ENCODE results near the gene TCF3. TPM values are rescaled to one million over a fixed set of nuclear protein-coding genes. Genes with fewer than 3 reads are reported as not detected.
"Not testable (repeated sequence)": the region's sequence is repeated elsewhere in the genome, so short reads cannot be mapped to it uniquely, and the experiment has no call there.

TCF3 gene
- total RNA-seq, 1 experiment from 2014 or later: 95.8 TPM

GRCh38 chr19:1678073-1678472 is 25.7 kb upstream of the TCF3 start:
- Histone ChIP-seq H3K4me1 (no peaks in the 10 kb centered on the region), H3K27ac (no peak overlapping the region), H3K36me3 (no peaks in the 10 kb centered on the region), H3K9me3 (replicated peaks) (no peaks in the 10 kb centered on the region), H3K4me3 (no peak overlapping the region), H3K27me3 (peaks cover 5% of the 10 kb centered on the region; the same call in 1 of the 2 replicates)
- DNase-seq: no peak

GRCh38 chr19:1676351-1677266 is 24.2 kb upstream of the TCF3 start:
- H3K4me3 ChIP-seq: no peak overlapping the region
- no peaks in the 10 kb centered on the region for H3K9me3 ChIP-seq (replicated peaks)
- no peak for DNase-seq
- H3K27ac ChIP-seq: no peak overlapping the region
- H3K27me3 ChIP-seq: no peaks in the 10 kb centered on the region
- no peaks in the 10 kb centered on the region for H3K36me3 ChIP-seq
- H3K4me1 ChIP-seq: no peaks in the 10 kb centered on the region

GRCh38 chr19:1675633-1676350 is 23.4 kb upstream of the TCF3 start:
- no peak overlapping the region for H3K4me3 ChIP-seq
- H3K9me3 ChIP-seq (replicated peaks): no peaks in the 10 kb centered on the region
- H3K27ac ChIP-seq: no peak overlapping the region
- DNase-seq: no peak
- peaks cover 6% of the 10 kb centered on the region; the same call in 1 of the 2 replicates for H3K27me3 ChIP-seq
- H3K36me3 ChIP-seq: no peaks in the 10 kb centered on the region
- no peaks in the 10 kb centered on the region for H3K4me1 ChIP-seq

DNA sequence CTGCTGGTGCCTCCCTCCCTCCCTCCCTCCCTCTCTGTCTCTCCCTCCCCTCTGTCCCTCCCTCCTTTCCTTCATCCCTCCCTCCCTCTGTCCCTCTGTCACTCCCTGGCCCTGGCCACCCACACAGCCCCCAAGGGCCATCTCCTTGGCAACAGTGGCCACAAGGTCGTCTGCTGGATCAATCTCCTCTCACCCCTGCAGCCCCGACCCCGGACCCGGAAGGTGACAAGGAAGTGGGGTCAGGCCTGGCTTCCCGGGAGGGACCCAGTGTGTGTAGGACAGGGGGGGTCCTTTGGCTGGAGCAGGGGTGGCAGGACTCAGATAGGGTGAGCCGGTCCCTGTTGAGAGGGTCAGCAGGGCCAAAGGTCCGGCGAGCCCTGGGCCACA is 21.9 kb upstream of the TCF3 start:
- no peak for DNase-seq
- Histone ChIP-seq H3K4me1 (no peaks in the 10 kb centered on the region), H3K9me3 (replicated peaks) (no peaks in the 10 kb centered on the region), H3K4me3 (no peak overlapping the region), H3K36me3 (no peaks in the 10 kb centered on the region), H3K27me3 (peaks cover 6% of the 10 kb centered on the region; the same call in 1 of the 2 replicates), H3K27ac (no peak overlapping the region)

GRCh38 chr19:1673645-1674292 is 21.4 kb upstream of the TCF3 start:
- DNase-seq: peak; percentile 65
- Histone ChIP-seq H3K27me3 (peaks cover 6% of the 10 kb centered on the region; the same call in 1 of the 2 replicates), H3K27ac (no peak overlapping the region), H3K36me3 (no peaks in the 10 kb centered on the region), H3K4me1 (peaks cover 4% of the 10 kb centered on the region), H3K4me3 (no peak overlapping the region), H3K9me3 (replicated peaks) (no peaks in the 10 kb centered on the region)

- DNase-seq: no peak
- Histone ChIP-seq H3K4me1 (peaks cover 8% of the 10 kb centered on the region), H3K4me3 (no peak overlapping the region), H3K27ac (no peak overlapping the region), H3K9me3 (replicated peaks) (no peaks in the 10 kb centered on the region), H3K36me3 (no peaks in the 10 kb centered on the region), H3K27me3 (peaks cover 6% of the 10 kb centered on the region; the same call in 1 of the 2 replicates)
These were observed 20.6 kb upstream of the TCF3 start for GRCh38 chr19:1672769-1673644.

- Histone ChIP-seq H3K27me3 (peaks cover 6% of the 10 kb centered on the region; the same call in 1 of the 2 replicates), H3K27ac (no peak overlapping the region), H3K4me1 (peaks cover 14% of the 10 kb centered on the region), H3K4me3 (no peak overlapping the region), H3K9me3 (replicated peaks) (no peaks in the 10 kb centered on the region), H3K36me3 (no peaks in the 10 kb centered on the region)
- DNase-seq: peak in 1 of 2 experiments; percentile 50
These were observed 19.8 kb upstream of the TCF3 start for GRCh38 chr19:1672038-1672768.

GRCh38 chr19:1671716-1672037 is 19.3 kb upstream of the TCF3 start:
- no peak for DNase-seq
- Histone ChIP-seq H3K9me3 (replicated peaks) (no peaks in the 10 kb centered on the region), H3K27me3 (peaks cover 6% of the 10 kb centered on the region; the same call in 1 of the 2 replicates), H3K4me1 (peaks cover 17% of the 10 kb centered on the region), H3K27ac (no peak overlapping the region), H3K36me3 (no peaks in the 10 kb centered on the region), H3K4me3 (no peak overlapping the region)

GRCh38 chr19:1670747-1671146 is 18.3 kb upstream of the TCF3 start:
- H3K27ac ChIP-seq; DNase-seq; H3K4me3 ChIP-seq; H3K9me3 ChIP-seq (replicated peaks); H3K36me3 ChIP-seq; H3K27me3 ChIP-seq: not testable (repeated sequence)
- H3K4me1 ChIP-seq: peaks cover 23% of the 10 kb centered on the region

DNA sequence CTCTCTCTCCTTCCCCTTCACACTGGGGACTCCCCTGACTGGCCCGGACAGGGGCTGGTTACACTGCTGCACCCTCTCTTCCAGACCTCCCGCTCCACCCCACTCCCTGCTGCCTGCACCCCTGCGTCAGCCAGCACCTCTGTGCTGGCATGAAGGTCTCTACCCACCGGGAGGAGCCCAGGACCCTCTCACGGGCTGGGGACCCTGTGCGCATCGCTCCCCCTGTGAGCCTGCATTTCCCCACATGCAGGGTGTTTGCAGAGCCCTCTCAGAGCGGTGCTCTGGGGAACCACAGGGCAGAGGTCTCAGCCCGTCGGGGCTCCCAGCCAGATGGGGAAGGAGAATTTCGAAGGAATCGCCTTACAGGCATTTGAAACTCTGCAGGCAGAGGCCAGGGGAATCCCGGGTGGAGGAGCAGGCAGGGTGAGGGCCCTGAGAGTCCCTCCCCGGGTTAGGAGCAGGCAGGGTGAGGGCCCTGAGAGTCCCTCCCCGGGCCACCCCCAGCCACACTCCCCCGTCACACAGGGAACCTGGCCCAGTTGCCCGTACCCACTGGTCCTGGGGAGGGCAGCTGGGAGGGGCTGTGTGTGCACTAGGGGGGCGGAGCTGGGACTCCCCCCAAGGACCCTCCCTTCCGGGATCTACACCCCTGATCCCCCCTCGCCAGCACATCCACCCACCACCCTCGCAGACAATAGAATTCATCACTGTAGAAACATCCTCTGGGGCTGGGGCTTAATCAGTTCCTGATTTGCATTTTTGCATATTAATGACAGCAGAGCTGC is 16.3 kb upstream of the TCF3 start:
- DNase-seq: peak; percentile 76 to 80
- peak overlapping the region; percentile 51 for H3K4me3 ChIP-seq
- H3K27me3 ChIP-seq: peaks cover 6% of the 10 kb centered on the region; the same call in 1 of the 2 replicates
- peak overlapping the region; percentile 96 for H3K27ac ChIP-seq
- peaks cover 30% of the 10 kb centered on the region for H3K4me1 ChIP-seq
- no peaks in the 10 kb centered on the region for H3K36me3 ChIP-seq
- H3K9me3 ChIP-seq (replicated peaks): no peaks in the 10 kb centered on the region

- peak overlapping the region; percentile 51 for H3K4me3 ChIP-seq
- peaks cover 30% of the 10 kb centered on the region for H3K4me1 ChIP-seq
- no peaks in the 10 kb centered on the region for H3K36me3 ChIP-seq
- H3K9me3 ChIP-seq (replicated peaks): no peaks in the 10 kb centered on the region
- H3K27ac ChIP-seq: peak overlapping the region; percentile 96
- H3K27me3 ChIP-seq: peaks cover 6% of the 10 kb centered on the region; the same call in 1 of the 2 replicates
- DNase-seq: no peak
These were observed 15.7 kb upstream of the TCF3 start for GRCh38 chr19:1668048-1668485.

DNA sequence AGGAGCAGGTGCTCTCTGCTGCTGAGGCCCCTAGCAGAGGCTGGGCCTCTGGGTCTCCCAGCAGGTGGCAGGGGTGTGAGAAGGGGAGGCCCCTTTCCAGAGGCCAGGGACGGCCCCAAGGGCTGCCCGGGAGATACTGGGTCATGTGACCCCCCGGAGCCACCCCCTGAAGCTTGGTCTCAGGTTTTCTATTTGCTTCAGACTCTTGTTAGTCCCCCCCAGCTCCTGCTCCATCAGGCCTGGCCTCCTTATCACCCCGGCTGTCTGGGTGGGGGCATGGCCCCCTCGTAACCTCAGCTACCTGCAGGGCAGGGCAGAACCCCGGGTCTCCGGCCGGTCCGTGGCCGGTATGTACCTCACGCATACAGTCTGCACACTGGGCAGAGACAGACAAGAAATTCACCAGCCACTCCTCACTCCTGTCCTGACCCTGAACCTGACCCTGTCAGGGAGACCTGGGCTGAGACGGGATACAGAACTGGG is 13.2 kb upstream of the TCF3 start:
- Histone ChIP-seq H3K9me3 (replicated peaks) (no peaks in the 10 kb centered on the region), H3K4me3 (no peak overlapping the region), H3K4me1 (peaks cover 30% of the 10 kb centered on the region), H3K27ac (no peak overlapping the region), H3K27me3 (no peaks in the 10 kb centered on the region), H3K36me3 (no peaks in the 10 kb centered on the region)
- DNase-seq: peak; percentile 51 to 67

DNA sequence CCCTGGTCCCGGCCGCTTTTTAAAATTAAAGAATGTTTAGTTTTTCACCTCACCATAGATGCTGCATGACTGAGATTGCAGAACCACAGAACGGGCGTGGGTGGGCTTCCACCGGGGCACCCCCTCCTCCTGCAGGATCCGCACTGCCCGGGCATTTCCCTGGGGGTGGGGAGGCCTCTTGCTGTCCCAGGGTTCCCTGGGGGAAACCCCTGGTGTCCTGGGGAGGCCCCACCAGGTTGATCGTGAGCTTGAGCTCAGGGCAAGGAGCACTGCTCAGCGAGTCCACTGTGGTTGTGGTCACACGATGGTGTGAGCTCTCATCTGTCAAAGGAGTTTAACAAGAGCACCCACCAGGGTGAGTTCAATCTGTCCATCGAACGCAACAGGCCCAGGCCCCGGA is 11.4 kb upstream of the TCF3 start:
- H3K9me3 ChIP-seq (replicated peaks): no peaks in the 10 kb centered on the region
- H3K36me3 ChIP-seq: no peaks in the 10 kb centered on the region
- H3K27ac ChIP-seq: no peak overlapping the region
- DNase-seq: no peak
- peaks cover 27% of the 10 kb centered on the region for H3K4me1 ChIP-seq
- H3K4me3 ChIP-seq: no peak overlapping the region
- H3K27me3 ChIP-seq: peaks cover 8% of the 10 kb centered on the region
